Ammon's horn (tissue), 1 donor: ENCODE measurements around the gene EIF4E2.

Source experiments
- DNase-seq: peaks from one replicate; pipeline ENCODE4 v3.0.0-alpha.2; 2016; ENCODE audit warnings: low spot score

Gene EIF4E2

DNA sequence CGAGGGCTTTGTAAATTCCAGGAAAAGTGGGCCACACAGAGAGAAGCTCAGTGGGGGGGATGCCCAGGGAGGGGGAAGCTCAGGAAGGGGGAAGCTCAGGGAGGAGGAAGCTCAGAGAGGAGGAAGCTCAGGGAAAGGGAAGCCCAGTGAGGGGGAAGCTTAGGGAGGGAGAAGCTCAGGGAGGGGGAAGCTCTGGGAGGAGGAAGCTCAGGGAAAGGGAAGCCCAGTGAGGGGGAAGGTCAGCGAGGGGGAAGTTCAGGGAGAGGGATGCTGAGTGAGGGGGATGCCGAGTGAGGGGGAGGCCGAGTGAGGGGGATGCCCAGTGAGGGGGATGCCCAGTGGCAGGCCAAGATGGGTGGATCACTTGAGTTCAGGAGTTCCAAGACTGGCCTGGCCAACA, 11.8 kb upstream of the EIF4E2 start:
- no peak for DNase-seq

GRCh38 chr2:232539298-232540231, 10.9 kb upstream of the EIF4E2 start, which contains the start of gene CHRNG:
CHRNG (plus strand) TSS chr2:232539692; CDS start chr2:232539748, 56 bp downstream.
- DNase-seq, result no peak

- no peak for DNase-seq
These were observed 9.9 kb upstream of the EIF4E2 start for GRCh38 chr2:232540441-232541041.

- DNase-seq, result no peak
These were observed 9.1 kb upstream of the EIF4E2 start for GRCh38 chr2:232541195-232541960.

GRCh38 chr2:232541961-232542714, 8.4 kb upstream of the EIF4E2 start:
- no peak for DNase-seq

DNA sequence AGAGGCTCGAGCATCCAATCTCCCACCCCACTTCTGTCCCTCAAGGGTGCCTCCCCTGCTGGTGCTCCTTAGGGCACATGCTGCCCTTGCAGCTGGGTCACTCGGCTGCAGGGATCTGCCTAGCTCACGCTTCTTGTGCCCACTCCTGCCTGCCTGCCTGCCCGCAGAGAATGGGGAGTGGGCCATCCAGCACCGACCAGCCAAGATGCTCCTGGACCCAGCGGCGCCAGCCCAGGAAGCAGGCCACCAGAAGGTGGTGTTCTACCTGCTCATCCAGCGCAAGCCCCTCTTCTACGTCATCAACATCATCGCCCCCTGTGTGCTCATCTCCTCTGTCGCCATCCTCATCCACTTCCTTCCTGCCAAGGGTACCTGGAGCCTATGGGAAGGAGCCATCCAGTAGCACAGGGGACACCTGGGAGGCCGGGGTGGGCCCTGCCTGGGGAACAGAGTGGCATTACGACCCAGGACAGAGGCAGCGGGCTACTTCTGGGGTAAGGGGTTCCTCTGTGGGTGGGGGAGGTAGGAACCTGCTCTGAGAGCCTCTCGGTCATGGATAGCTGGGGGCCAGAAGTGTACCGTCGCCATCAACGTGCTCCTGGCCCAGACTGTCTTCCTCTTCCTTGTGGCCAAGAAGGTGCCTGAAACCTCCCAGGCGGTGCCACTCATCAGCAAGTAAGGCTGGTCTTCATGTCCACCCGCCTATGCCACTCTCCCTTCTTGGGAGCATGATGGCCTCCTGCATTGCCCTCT, 7.6 kb upstream of the EIF4E2 start:
- DNase-seq, result no peak

DNA sequence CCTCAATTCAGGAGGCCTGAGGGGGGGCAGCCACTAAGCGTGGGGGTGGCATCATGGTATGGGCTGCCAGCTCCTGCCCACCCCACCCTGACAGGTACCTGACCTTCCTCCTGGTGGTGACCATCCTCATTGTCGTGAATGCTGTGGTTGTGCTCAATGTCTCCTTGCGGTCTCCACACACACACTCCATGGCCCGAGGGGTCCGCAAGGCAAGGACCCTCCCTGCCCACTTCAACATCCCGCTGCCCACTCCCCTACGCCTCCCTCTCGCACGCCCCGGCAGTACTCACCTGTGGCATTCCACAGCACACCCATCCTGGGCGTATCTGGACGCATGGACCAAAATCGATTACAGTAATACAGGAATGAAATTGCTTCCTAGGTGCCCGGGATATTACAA, 7.0 kb upstream of the EIF4E2 start:
- DNase-seq, result no peak

- no peak for DNase-seq
These were observed 6.4 kb upstream of the EIF4E2 start for GRCh38 chr2:232543928-232544631.

- no peak for DNase-seq
These were observed 5.8 kb upstream of the EIF4E2 start for GRCh38 chr2:232544674-232545073.

DNA sequence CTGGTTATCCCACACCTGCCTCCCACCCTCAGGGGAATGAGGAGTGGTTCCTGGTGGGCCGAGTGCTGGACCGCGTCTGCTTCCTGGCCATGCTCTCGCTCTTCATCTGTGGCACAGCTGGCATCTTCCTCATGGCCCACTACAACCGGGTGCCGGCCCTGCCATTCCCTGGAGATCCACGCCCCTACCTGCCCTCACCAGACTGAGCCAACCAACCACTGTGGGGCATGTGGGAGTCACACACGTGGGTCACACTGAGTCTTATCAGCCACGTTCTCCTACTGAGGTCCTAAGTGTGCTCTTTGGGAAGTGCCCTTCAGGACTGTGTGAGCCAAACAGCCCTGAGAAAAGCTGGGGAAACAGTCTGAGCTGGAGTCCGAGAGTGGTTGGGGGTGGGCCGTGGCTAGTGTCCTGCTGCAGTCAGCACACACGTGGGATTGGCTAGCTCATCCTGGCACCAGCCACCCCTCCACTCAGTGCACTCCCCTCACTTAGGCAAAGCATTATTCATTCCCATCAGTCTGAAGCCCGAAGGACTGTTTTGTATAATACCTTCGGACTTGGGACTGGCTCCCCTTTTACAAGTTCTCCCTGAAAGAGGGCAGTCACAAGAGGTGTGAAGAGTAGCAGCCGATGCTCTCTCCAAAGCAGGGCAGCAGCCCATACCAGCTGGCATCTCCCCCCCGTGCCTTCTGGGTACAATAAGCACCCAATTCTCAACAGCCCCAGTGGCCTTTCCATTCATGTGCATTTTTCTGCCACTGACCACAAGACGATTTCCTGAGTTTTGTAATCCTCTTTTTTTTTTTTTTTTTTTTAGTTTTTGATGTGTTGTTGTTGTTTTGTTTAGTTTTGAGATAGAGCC, 4.7 kb upstream of the EIF4E2 start:
- no peak for DNase-seq

DNA sequence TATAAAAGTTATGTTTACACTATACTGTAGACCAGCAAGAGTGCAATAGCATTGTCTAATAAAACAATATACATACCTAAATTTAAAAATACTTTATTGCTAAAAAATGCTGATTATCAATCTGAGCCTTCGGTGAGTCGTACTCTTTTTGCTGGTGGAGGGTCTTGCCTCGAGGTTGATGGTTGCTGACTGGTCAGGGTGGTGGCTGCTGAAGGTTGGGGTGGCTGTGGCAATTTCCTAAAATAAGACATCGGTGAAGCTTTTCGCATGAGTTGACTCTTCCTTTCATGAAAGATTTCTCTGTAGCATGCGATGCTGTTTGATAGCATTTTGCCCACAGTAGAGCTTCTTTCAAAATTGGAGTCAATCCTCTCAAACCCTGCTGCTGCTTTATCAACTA, 2.5 kb upstream of the EIF4E2 start:
- no peak for DNase-seq

- no peak for DNase-seq
These were observed 685 bp upstream of the EIF4E2 start for GRCh38 chr2:232549655-232550353.

GRCh38 chr2:232551250-232551638, 755 bp downstream of the EIF4E2 start:
- DNase-seq, result no peak

DNA sequence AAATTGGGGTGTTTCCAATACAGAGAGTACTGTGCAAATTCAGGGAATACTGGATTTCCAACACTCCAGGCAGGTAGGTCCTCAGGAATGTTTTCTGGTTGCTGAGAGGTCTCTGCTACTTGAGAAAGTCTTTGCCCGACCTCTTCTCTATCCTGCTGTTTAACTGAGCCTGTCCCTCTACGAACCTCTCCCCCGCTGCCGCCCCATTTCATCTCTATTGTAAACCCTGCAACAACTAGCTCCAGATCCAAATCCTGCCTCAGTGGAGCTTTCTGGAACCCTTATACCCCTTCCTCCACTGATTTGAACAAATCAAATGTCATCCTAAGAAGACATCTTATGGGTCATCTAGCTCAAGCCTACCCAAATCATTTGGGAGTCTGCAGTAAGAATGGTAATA, 1.3 kb downstream of the EIF4E2 start:
- no peak for DNase-seq

DNA sequence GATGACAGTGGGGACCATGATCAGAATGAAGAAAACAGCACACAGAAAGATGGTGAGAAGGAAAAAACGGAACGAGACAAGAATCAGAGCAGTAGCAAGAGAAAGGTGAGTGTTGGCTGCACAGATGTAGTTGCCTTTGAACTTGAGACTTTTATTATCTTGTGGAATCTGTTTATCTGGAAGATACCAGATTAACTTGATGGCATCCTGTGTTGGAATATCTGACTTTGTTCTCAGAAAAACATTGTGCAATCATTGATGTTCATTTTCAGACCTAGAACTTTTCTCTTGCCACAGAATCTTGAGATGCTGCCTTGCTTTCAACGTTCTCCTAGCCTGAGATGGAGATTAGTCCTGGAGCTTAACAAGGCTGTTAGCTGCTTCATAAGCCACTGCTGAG, 5.9 kb downstream of the EIF4E2 start:
- DNase-seq, result no peak

- no peak for DNase-seq
These were observed 12.1 kb downstream of the EIF4E2 start for GRCh38 chr2:232562515-232563151.

DNA sequence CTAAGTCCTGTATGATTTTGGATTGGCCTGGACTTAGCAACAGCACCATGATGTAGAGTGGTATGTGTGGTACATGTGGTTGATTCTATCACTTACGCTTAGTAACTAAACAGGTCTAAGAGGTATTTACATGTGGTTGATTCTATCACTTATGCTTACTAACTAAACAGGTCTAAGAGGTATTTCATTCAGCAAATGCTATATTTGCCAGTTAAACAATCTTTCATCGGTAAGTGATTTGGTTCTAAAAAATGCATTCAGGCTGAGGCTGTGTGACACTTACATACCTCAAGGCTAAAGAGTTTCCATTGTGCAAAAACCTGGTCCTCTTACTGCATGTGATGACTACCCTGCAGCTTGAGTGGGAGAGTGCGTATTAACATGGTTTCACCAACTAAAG, 13.1 kb downstream of the EIF4E2 start:
- DNase-seq, result no peak

- no peak for DNase-seq
These were observed 17.2 kb downstream of the EIF4E2 start for GRCh38 chr2:232567721-232568120.
